Esophagus muscularis mucosa (tissue), 4 donors: ENCODE data around the gene RGS8. TPM values are rescaled to one million over a fixed set of nuclear protein-coding genes. Genes with fewer than 3 reads are reported as not detected.

Experiments used
- DNase-seq: peaks from one replicate; pipeline ENCODE4 v3.0.0-alpha.2; 2017; ENCODE audit errors: extremely low spot score
- H3K27ac ChIP-seq, 4 donors: fragments of 200-600 bp; sonication (generic); replicated peaks in 1 of 4; 1 replicate in 3 of 4; 2 replicates in 1 of 4; pipeline ENCODE4 v1.5.1; 2016 to 2019; ENCODE audit warnings: mild to moderate bottlenecking in 1 of 4
- H3K27me3 ChIP-seq, 4 donors: fragments of 200-600 bp; sonication (generic); one replicate each; pipeline versions ENCODE4 v1.5.1 to v1.6.0; 2016 to 2019
- H3K36me3 ChIP-seq, 4 donors: fragments of 200-600 bp; sonication (generic); one replicate each; pipeline ENCODE4 v1.5.1; 2016 to 2019
- H3K4me1 ChIP-seq, 4 donors: fragments of 200-600 bp; sonication (generic); one replicate each; pipeline ENCODE4 v1.5.1; 2016 to 2019
- H3K4me3 ChIP-seq, 4 donors: fragments of 200-600 bp; sonication (generic); 1 replicate in 2 of 4; 2 replicates in 2 of 4; pipeline ENCODE4 v1.5.1; 2016 to 2019; ENCODE audit warnings: mild to moderate bottlenecking in 4 of 4, moderate library complexity in 1 of 4
- H3K9me3 ChIP-seq, 4 donors: fragments of 200-600 bp; sonication (generic); 1 replicate in 3 of 4; 2 replicates in 1 of 4; pipeline ENCODE4 v1.5.1; 2016 to 2019
- CTCF ChIP-seq, 3 experiments: fragments of 200-600 bp in 2 of 3; fragments of 450-650 bp in 1 of 3; sonication (generic) in 2 of 3; IDR thresholded peaks; one replicate each; pipeline ENCODE4 v1.5.1; 2017 to 2019; ENCODE audit warnings: antibody characterized with exemption in 3 of 3, mild to moderate bottlenecking in 2 of 3, moderate library complexity in 1 of 3
- EP300 ChIP-seq: sonication (generic); formaldehyde crosslinking; IDR thresholded peaks from one replicate; pipeline ENCODE4 v1.6.1; 2017; ENCODE audit warnings: antibody characterized with exemption
- POLR2A ChIP-seq: fragments of 450-650 bp; IDR thresholded peaks from one replicate; pipeline ENCODE4 v1.6.1; 2017; ENCODE audit warnings: antibody characterized with exemption, moderate library complexity, mild to moderate bottlenecking, low read depth
- POLR2AphosphoS5 ChIP-seq, 2 donors: sonication (generic); formaldehyde crosslinking; IDR thresholded peaks; one replicate each; pipeline ENCODE4 v1.6.1; 2017; ENCODE audit warnings: antibody characterized with exemption in 2 of 2
- WGBS: methylation state at CpG from one replicate; pipeline ENCODE4 v1.1.5; 2018; 5-methylcytosine and 5-hydroxymethylcytosine counted together
- intact Hi-C: fragments of 100-400 bp; cut with DNase I; formaldehyde crosslinking; loops from one replicate; pipeline ENCODE4 v1.15.1; 2023
- total RNA-seq, 4 donors: library from RNA; depleted of rRNA; stranded (reverse); fragments of >200 nt; gene quantifications; one replicate each; pipeline versions ENCODE4 v1.1.0 to v1.2.1, GENCODE V29; 2016

Gene RGS8
- total RNA-seq, 4 donors from 2014 or later, result 0.06 to 0.17 TPM; not detected in 2

- Histone ChIP-seq H3K4me1 (peaks cover 0 to 7% (median 0%) of the 10 kb centered on the region in 4 donors), H3K4me3 (no peak overlapping the region), H3K27me3 (no peaks in the 10 kb centered on the region), H3K27ac (no peak overlapping the region), H3K9me3 (no peaks in the 10 kb centered on the region), H3K36me3 (no peaks in the 10 kb centered on the region)
- TF ChIP-seq EP300 (no peak), POLR2A (no peak), CTCF (IDR thresholded peaks at IDR 0.05) (no peak)
- 90% methylated on average over 7 of the region's 7 CpGs for WGBS
- DNase-seq, result no peak
- intact Hi-C loops, result no loop called here
Measured at GRCh38 chr1:182662121-182662890, 22.1 kb downstream of the RGS8 start.

GRCh38 chr1:182658055-182658454 is 26.3 kb downstream of the RGS8 start:
- intact Hi-C loops, result no loop called here
- Histone ChIP-seq H3K4me3 (no peak overlapping the region), H3K36me3 (no peaks in the 10 kb centered on the region), H3K27me3 (no peaks in the 10 kb centered on the region), H3K4me1 (no peaks in the 10 kb centered on the region), H3K27ac (no peak overlapping the region), H3K9me3 (no peaks in the 10 kb centered on the region)
- TF ChIP-seq EP300 (no peak), POLR2A (no peak)
- no peak for DNase-seq

- no peaks in the 10 kb centered on the region for H3K4me1 ChIP-seq
Measured at GRCh38 chr1:182656842-182657397, 27.5 kb downstream of the RGS8 start.

GRCh38 chr1:182653986-182654385 is 30.4 kb downstream of the RGS8 start:
- TF ChIP-seq EP300, result no peak
- TF ChIP-seq POLR2AphosphoS5 (IDR thresholded peaks at IDR 0.05), result no peak
- no peak for TF ChIP-seq CTCF (IDR thresholded peaks at IDR 0.05)
- TF ChIP-seq POLR2A, result no peak
- no peak for DNase-seq
- no peaks in the 10 kb centered on the region for H3K27me3 ChIP-seq
- WGBS, result 96% methylated on average over 2 of the region's 2 CpGs
- intact Hi-C loops, result no loop called here
- no peaks in the 10 kb centered on the region for H3K4me1 ChIP-seq
- H3K27ac ChIP-seq, result no peak overlapping the region
- H3K4me3 ChIP-seq, result no peak overlapping the region
- no peaks in the 10 kb centered on the region for H3K36me3 ChIP-seq
- H3K9me3 ChIP-seq, result no peaks in the 10 kb centered on the region

More at GRCh38 chr1:182656842-182657397, 27.5 kb downstream of the RGS8 start:
- Histone ChIP-seq H3K4me3 (no peak overlapping the region), H3K9me3 (no peaks in the 10 kb centered on the region), H3K27me3 (no peaks in the 10 kb centered on the region), H3K36me3 (no peaks in the 10 kb centered on the region), H3K27ac (no peak overlapping the region)
- TF ChIP-seq POLR2AphosphoS5 (IDR thresholded peaks at IDR 0.05), result no peak
- TF ChIP-seq CTCF (IDR thresholded peaks at IDR 0.05), result no peak
- TF ChIP-seq POLR2A, result no peak
- TF ChIP-seq EP300, result no peak
- 82% methylated on average over 4 of the region's 4 CpGs for WGBS
- intact Hi-C loops, result no loop called here
- DNase-seq, result no peak

GRCh38 chr1:182652933-182653332 is 31.5 kb downstream of the RGS8 start:
- no peak overlapping the region for H3K27ac ChIP-seq
- H3K27me3 ChIP-seq, result no peaks in the 10 kb centered on the region
- no peaks in the 10 kb centered on the region for H3K9me3 ChIP-seq
- WGBS, result 88% methylated on average over 3 of the region's 3 CpGs
- no peak overlapping the region for H3K4me3 ChIP-seq
- no peaks in the 10 kb centered on the region for H3K4me1 ChIP-seq
- DNase-seq, result no peak
- intact Hi-C loops, result no loop called here
- no peaks in the 10 kb centered on the region for H3K36me3 ChIP-seq
- no peak for TF ChIP-seq CTCF (IDR thresholded peaks at IDR 0.05)
- no peak for TF ChIP-seq EP300
- TF ChIP-seq POLR2AphosphoS5 (IDR thresholded peaks at IDR 0.05), result no peak
- no peak for TF ChIP-seq POLR2A
